ENCODE measurements around the gene KCNK3. TPM values are rescaled to one million over a fixed set of nuclear protein-coding genes. Genes with fewer than 3 reads are reported as not detected.
A peak's percentile ranks its signal among the peaks of the same experiment; 100 is the strongest.
"Not testable (repeated sequence)": the region's sequence is repeated elsewhere in the genome, so short reads cannot be mapped to it uniquely, and the experiment has no call there.

Gene KCNK3
- total RNA-seq, 3 donors from 2014 or later (not counting 1 experiment from before 2014, with no cell fraction given), result not detected

- Mint-ChIP-seq H3K4me3 (no peak overlapping the region), H3K4me1 (peaks cover 10 to 12% of the 10 kb centered on the region in 2 donors), H3K27ac (no peak overlapping the region), H3K36me3 (no peaks in the 10 kb centered on the region), H3K27me3 (ENCODE audit: low read depth in 2 of 2) (peaks cover 0 to 5% of the 10 kb centered on the region in 2 donors), H3K9me3 (no peaks in the 10 kb centered on the region)
- no peaks in the 10 kb centered on the region for H3K36me3 ChIP-seq (ENCODE audit: control insufficient read depth, insufficient read depth, low read length)
- DNase-seq, result peak; percentile 76 to 88
- 46% methylated on average over 9 of the region's 9 CpGs for WGBS (ENCODE audit: insufficient coverage)
- no peaks in the 10 kb centered on the region for H3K27me3 ChIP-seq (ENCODE audit: control insufficient read depth, insufficient read depth, low read length)
- H3K9me3 ChIP-seq (ENCODE audit: control insufficient read depth, insufficient read depth, low read length), result no peaks in the 10 kb centered on the region
- intact Hi-C loops (cut with micrococcal nuclease), result loop anchor here (1.0 kb wide), 1 partner anchor 140 kb away; no protein-coding TSS in a partner anchor
- H3K27ac ChIP-seq (ENCODE audit: low read length), result no peak overlapping the region
- peak; percentile 90 for TF ChIP-seq CTCF (IDR thresholded peaks at IDR 0.05)
- H3K4me3 ChIP-seq (ENCODE audit: low read length), result no peak overlapping the region
- ATAC-seq, result peak; percentile 47 to 63 (median 59)
- peaks cover 15% of the 10 kb centered on the region for H3K4me1 ChIP-seq (ENCODE audit: control insufficient read depth, insufficient read depth, low read length)
These were observed 53.2 kb downstream of the KCNK3 start for GRCh38 chr2:26745609-26746327.

- H3K9me3 ChIP-seq (ENCODE audit: control insufficient read depth, insufficient read depth, low read length), result no peaks in the 10 kb centered on the region
- peaks cover 3% of the 10 kb centered on the region for H3K4me1 ChIP-seq (ENCODE audit: control insufficient read depth, insufficient read depth, low read length)
- DNase-seq, result no peak
- peaks cover 0 to 2% of the 10 kb centered on the region in 2 donors for H3K27me3 Mint-ChIP-seq (ENCODE audit: low read depth in 2 of 2)
- no peak overlapping the region for H3K27ac Mint-ChIP-seq
- H3K27me3 ChIP-seq (ENCODE audit: control insufficient read depth, insufficient read depth, low read length), result no peaks in the 10 kb centered on the region
- no peak overlapping the region for H3K27ac ChIP-seq (ENCODE audit: low read length)
- WGBS (ENCODE audit: insufficient coverage), result 80% methylated on average over 2 of the region's 3 CpGs
- H3K36me3 Mint-ChIP-seq, result no peaks in the 10 kb centered on the region
- H3K9me3 Mint-ChIP-seq, result no peaks in the 10 kb centered on the region
- no peak for ATAC-seq
- H3K4me1 Mint-ChIP-seq, result peaks cover 0 to under 1% of the 10 kb centered on the region in 2 donors
- intact Hi-C loops (cut with micrococcal nuclease), result no loop called here
- no peak overlapping the region for H3K4me3 ChIP-seq (ENCODE audit: low read length)
- TF ChIP-seq CTCF (IDR thresholded peaks at IDR 0.05), result no peak
- no peak overlapping the region for H3K4me3 Mint-ChIP-seq
- no peaks in the 10 kb centered on the region for H3K36me3 ChIP-seq (ENCODE audit: control insufficient read depth, insufficient read depth, low read length)
These were observed 54.4 kb downstream of the KCNK3 start for GRCh38 chr2:26746934-26747333.

GRCh38 chr2:26749787-26750420 is 57.4 kb downstream of the KCNK3 start:
- H3K36me3 ChIP-seq (ENCODE audit: control insufficient read depth, insufficient read depth, low read length); H3K9me3 Mint-ChIP-seq; H3K4me3 Mint-ChIP-seq; H3K27ac Mint-ChIP-seq; H3K4me1 ChIP-seq (ENCODE audit: control insufficient read depth, insufficient read depth, low read length); H3K27me3 ChIP-seq (ENCODE audit: control insufficient read depth, insufficient read depth, low read length); H3K4me3 ChIP-seq (ENCODE audit: low read length); DNase-seq; H3K27me3 Mint-ChIP-seq (ENCODE audit: low read depth in 2 of 2); H3K27ac ChIP-seq (ENCODE audit: low read length); H3K9me3 ChIP-seq (ENCODE audit: control insufficient read depth, insufficient read depth, low read length); H3K36me3 Mint-ChIP-seq; intact Hi-C loops (cut with micrococcal nuclease); H3K4me1 Mint-ChIP-seq; ATAC-seq: not testable (repeated sequence)
- 52% methylated on average over 6 of the region's 8 CpGs for WGBS (ENCODE audit: insufficient coverage)

- H3K9me3 Mint-ChIP-seq; H3K4me1 Mint-ChIP-seq; H3K27me3 ChIP-seq (ENCODE audit: control insufficient read depth, insufficient read depth, low read length); H3K4me1 ChIP-seq (ENCODE audit: control insufficient read depth, insufficient read depth, low read length); H3K4me3 Mint-ChIP-seq; intact Hi-C loops (cut with micrococcal nuclease); H3K27ac Mint-ChIP-seq; ATAC-seq; H3K36me3 Mint-ChIP-seq; H3K27me3 Mint-ChIP-seq (ENCODE audit: low read depth in 2 of 2); H3K4me3 ChIP-seq (ENCODE audit: low read length); H3K36me3 ChIP-seq (ENCODE audit: control insufficient read depth, insufficient read depth, low read length); H3K9me3 ChIP-seq (ENCODE audit: control insufficient read depth, insufficient read depth, low read length); H3K27ac ChIP-seq (ENCODE audit: low read length); DNase-seq: not testable (repeated sequence)
- WGBS (ENCODE audit: insufficient coverage), result 90% methylated on average over 11 of the region's 11 CpGs
These were observed 57.9 kb downstream of the KCNK3 start for GRCh38 chr2:26750467-26750866.
